ENCODE measurements around the gene IMMP2L. TPM values are rescaled to one million over a fixed set of nuclear protein-coding genes. Genes with fewer than 3 reads are reported as not detected.

Gene IMMP2L
- polyA plus RNA-seq, 1 donor (not counting 4 experiments of a cell fraction or from before 2014, with no cell fraction given): 14.1 TPM

DNA sequence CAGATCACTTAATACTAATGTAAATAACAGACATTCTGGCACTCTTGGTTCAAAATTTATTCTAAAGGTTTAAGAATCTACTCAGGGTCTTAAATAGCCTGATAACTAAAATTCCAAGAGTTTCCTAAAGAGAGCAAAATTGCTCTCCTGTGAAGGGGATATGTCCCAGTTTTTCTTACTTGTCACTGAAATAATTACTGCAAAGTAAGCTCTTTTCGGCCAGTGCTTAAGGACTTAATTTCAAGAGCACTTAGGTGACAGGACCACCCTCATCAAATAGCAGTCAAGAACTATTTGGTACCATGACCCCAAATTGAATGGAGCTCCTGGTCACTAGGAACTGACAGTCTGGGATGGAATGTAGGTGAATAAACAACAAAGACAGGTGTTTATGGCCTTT, 1.8 kb upstream of the IMMP2L start:
- no peak overlapping the region for H3K4me2 ChIP-seq (ENCODE audit: control insufficient read depth, extremely low read depth, insufficient read depth, low read depth, low read length)
- peaks cover 17% of the 10 kb centered on the region for H3K4me1 ChIP-seq (ENCODE audit: control insufficient read depth, extremely low read depth, insufficient read depth, low read length)
- no peak for DNase-seq (ENCODE audit: low read depth, low spot score)
- no peaks in the 10 kb centered on the region for H4K20me1 ChIP-seq (ENCODE audit: control insufficient read depth, extremely low read depth, insufficient read depth, low read length)
- H3K9me3 ChIP-seq (ENCODE audit: control insufficient read depth, low read depth, low read length): no peaks in the 10 kb centered on the region
- H3K9me1 ChIP-seq (ENCODE audit: control insufficient read depth, extremely low read depth, insufficient read depth, low read length): no peaks in the 10 kb centered on the region
- peaks cover 2% of the 10 kb centered on the region for H3K79me2 ChIP-seq (ENCODE audit: control insufficient read depth, insufficient read depth, low read length)
- no peak for FAIRE-seq
- no peaks in the 10 kb centered on the region for H3K36me3 ChIP-seq (ENCODE audit: control insufficient read depth in 2 of 2, extremely low read depth in 1 of 2, insufficient read depth in 2 of 2, low read length in 2 of 2)
- no peak overlapping the region for H2AFZ ChIP-seq (ENCODE audit: control insufficient read depth, low read length)
- no peak overlapping the region for H3K9ac ChIP-seq (ENCODE audit: control insufficient read depth, extremely low read depth, insufficient read depth, low read length)
- TF ChIP-seq, protein P1, sequence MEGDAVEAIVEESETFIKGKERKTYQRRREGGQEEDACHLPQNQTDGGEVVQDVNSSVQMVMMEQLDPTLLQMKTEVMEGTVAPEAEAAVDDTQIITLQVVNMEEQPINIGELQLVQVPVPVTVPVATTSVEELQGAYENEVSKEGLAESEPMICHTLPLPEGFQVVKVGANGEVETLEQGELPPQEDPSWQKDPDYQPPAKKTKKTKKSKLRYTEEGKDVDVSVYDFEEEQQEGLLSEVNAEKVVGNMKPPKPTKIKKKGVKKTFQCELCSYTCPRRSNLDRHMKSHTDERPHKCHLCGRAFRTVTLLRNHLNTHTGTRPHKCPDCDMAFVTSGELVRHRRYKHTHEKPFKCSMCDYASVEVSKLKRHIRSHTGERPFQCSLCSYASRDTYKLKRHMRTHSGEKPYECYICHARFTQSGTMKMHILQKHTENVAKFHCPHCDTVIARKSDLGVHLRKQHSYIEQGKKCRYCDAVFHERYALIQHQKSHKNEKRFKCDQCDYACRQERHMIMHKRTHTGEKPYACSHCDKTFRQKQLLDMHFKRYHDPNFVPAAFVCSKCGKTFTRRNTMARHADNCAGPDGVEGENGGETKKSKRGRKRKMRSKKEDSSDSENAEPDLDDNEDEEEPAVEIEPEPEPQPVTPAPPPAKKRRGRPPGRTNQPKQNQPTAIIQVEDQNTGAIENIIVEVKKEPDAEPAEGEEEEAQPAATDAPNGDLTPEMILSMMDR (optimal IDR thresholded peaks at IDR 0.05 in 1 of 3, IDR thresholded peaks at IDR 0.05 in 1 of 3, conservative IDR thresholded peaks at IDR 0.05 in 1 of 3; ENCODE audit: extremely low read depth in 1 of 3, insufficient read depth in 2 of 3, low read length in 3 of 3): no peak
- no peak for TF ChIP-seq EZH2 (IDR thresholded peaks at IDR 0.05; ENCODE audit: low read length)
- dilution Hi-C loops (cut with MboI; ENCODE audit: extremely low pct_ligation_motif_present, low sequenced_read_pairs): no loop called here
- no peak overlapping the region for H3K27ac ChIP-seq (ENCODE audit: control insufficient read depth, insufficient read depth, low read length)
- H3K4me3 ChIP-seq (ENCODE audit: control insufficient read depth in 2 of 3, extremely low read depth in 1 of 3, insufficient read depth in 2 of 3, low read depth in 1 of 3, low read length in 3 of 3): no peak overlapping the region
- H3K27me3 ChIP-seq (ENCODE audit: control insufficient read depth, extremely low read depth, insufficient read depth, low read length): no peaks in the 10 kb centered on the region

DNA sequence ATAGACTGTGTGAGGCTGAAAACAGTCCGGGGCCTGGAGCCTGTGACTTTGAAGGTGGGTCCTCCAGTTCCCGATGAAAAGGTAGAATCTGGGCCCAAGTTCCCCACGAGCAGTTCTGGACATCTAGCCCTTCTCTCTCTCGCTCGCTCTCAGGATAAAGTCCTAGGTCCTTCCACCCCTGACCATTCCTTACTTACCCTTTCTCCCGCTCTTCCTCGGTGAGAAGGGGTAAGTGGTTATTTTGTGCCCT, 713 bp downstream of the IMMP2L start:
- Histone ChIP-seq H3K4me2 (ENCODE audit: control insufficient read depth, extremely low read depth, insufficient read depth, low read depth, low read length) (peak overlapping the region; percentile 82), H3K79me2 (ENCODE audit: control insufficient read depth, insufficient read depth, low read length) (peaks cover 2% of the 10 kb centered on the region), H3K9ac (ENCODE audit: control insufficient read depth, extremely low read depth, insufficient read depth, low read length) (peak overlapping the region; percentile 89), H3K9me1 (ENCODE audit: control insufficient read depth, extremely low read depth, insufficient read depth, low read length) (no peaks in the 10 kb centered on the region), H3K4me1 (ENCODE audit: control insufficient read depth, extremely low read depth, insufficient read depth, low read length) (peaks cover 17% of the 10 kb centered on the region), H3K27me3 (ENCODE audit: control insufficient read depth, extremely low read depth, insufficient read depth, low read length) (no peaks in the 10 kb centered on the region), H2AFZ (ENCODE audit: control insufficient read depth, low read length) (peak overlapping the region; percentile 48), H4K20me1 (ENCODE audit: control insufficient read depth, extremely low read depth, insufficient read depth, low read length) (no peaks in the 10 kb centered on the region), H3K27ac (ENCODE audit: control insufficient read depth, insufficient read depth, low read length) (peak overlapping the region; percentile 78), H3K4me3 (ENCODE audit: control insufficient read depth in 2 of 3, extremely low read depth in 1 of 3, insufficient read depth in 2 of 3, low read depth in 1 of 3, low read length in 3 of 3) (peak overlapping the region; percentile 65 to 90 (median 79)), H3K9me3 (ENCODE audit: control insufficient read depth, low read depth, low read length) (no peaks in the 10 kb centered on the region), H3K36me3 (ENCODE audit: control insufficient read depth in 2 of 2, extremely low read depth in 1 of 2, insufficient read depth in 2 of 2, low read length in 2 of 2) (peaks cover 4 to 8% of the 10 kb centered on the region in 2 experiments)
- no peak for FAIRE-seq
- TF ChIP-seq EZH2 (IDR thresholded peaks at IDR 0.05; ENCODE audit: low read length): no peak
- TF ChIP-seq, protein P1 (optimal IDR thresholded peaks at IDR 0.05 in 1 of 3, IDR thresholded peaks at IDR 0.05 in 1 of 3, conservative IDR thresholded peaks at IDR 0.05 in 1 of 3; ENCODE audit: extremely low read depth in 1 of 3, insufficient read depth in 2 of 3, low read length in 3 of 3): no peak
- dilution Hi-C loops (cut with MboI; ENCODE audit: extremely low pct_ligation_motif_present, low sequenced_read_pairs): no loop called here
- no peak for DNase-seq (ENCODE audit: low read depth, low spot score)

Data from keratinocyte (primary cell).